ENCODE measurements around the gene SH2D3C. TPM values are rescaled to one million over a fixed set of nuclear protein-coding genes. Genes with fewer than 3 reads are reported as not detected.

The SH2D3C gene
- total RNA-seq, 1 donor from 2014 or later = 0.17 TPM

DNA sequence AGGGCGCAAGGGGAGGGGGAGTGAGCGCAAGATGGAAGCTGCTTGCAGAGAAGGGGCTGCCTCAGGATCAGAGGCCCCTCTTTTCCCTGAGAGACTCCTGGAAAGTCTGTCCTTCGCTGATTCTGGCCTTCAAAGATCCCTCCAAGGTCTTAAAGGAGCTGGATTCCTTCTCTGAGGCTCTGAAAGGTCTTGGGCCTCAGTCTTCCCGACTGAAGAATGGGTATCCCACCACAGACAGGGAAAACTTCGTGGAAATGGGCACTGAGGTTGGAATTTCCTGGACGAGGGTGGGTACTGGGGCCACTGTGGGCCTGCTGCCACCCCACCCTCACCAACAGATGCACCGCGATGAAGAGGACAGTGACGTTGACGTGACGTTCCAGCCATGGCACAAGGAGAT lies 66.1 kb downstream of the SH2D3C start:
- TF ChIP-seq, protein P1, sequence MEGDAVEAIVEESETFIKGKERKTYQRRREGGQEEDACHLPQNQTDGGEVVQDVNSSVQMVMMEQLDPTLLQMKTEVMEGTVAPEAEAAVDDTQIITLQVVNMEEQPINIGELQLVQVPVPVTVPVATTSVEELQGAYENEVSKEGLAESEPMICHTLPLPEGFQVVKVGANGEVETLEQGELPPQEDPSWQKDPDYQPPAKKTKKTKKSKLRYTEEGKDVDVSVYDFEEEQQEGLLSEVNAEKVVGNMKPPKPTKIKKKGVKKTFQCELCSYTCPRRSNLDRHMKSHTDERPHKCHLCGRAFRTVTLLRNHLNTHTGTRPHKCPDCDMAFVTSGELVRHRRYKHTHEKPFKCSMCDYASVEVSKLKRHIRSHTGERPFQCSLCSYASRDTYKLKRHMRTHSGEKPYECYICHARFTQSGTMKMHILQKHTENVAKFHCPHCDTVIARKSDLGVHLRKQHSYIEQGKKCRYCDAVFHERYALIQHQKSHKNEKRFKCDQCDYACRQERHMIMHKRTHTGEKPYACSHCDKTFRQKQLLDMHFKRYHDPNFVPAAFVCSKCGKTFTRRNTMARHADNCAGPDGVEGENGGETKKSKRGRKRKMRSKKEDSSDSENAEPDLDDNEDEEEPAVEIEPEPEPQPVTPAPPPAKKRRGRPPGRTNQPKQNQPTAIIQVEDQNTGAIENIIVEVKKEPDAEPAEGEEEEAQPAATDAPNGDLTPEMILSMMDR (IDR thresholded peaks at IDR 0.05; ENCODE audit: insufficient read depth, low read length, poor library complexity, severe bottlenecking) = no peak
- DNase-seq (ENCODE audit: low read depth) = no peak
- no peaks in the 10 kb centered on the region for H3K36me3 ChIP-seq (ENCODE audit: control insufficient read depth, insufficient read depth, low read length)
- H3K27me3 ChIP-seq (ENCODE audit: control insufficient read depth, insufficient read depth, low read length) = no peaks in the 10 kb centered on the region
- H3K4me3 ChIP-seq (ENCODE audit: low read depth, low read length) = no peak overlapping the region

DNA sequence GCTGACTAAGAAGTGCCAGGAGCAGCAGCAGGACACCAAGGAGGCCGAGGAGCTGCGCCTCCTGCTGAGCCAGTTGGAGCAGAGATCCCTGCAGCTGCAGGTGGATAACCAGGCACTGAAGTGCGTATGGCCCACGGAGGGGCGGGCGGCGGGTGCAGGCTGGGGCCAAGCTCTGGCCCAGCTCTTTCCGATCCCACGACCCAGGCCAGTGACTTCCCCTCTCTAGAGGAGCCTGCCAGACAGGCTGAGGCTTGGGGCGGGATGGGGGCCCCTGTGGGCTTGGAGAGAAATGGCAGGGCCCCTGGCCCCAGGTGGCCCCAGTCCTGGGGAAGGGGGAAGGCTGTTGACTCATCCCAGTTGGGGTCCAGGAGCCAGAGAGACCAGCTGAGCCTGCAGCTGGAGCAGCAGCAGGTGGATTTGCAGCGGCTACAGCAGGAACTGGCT lies 66.6 kb downstream of the SH2D3C start:
- no peak for DNase-seq (ENCODE audit: low read depth)
- TF ChIP-seq, protein P1 (IDR thresholded peaks at IDR 0.05; ENCODE audit: insufficient read depth, low read length, poor library complexity, severe bottlenecking) = no peak
- Histone ChIP-seq H3K27me3 (ENCODE audit: control insufficient read depth, insufficient read depth, low read length) (no peaks in the 10 kb centered on the region), H3K4me3 (ENCODE audit: low read depth, low read length) (no peak overlapping the region), H3K36me3 (ENCODE audit: control insufficient read depth, insufficient read depth, low read length) (no peaks in the 10 kb centered on the region)

DNA sequence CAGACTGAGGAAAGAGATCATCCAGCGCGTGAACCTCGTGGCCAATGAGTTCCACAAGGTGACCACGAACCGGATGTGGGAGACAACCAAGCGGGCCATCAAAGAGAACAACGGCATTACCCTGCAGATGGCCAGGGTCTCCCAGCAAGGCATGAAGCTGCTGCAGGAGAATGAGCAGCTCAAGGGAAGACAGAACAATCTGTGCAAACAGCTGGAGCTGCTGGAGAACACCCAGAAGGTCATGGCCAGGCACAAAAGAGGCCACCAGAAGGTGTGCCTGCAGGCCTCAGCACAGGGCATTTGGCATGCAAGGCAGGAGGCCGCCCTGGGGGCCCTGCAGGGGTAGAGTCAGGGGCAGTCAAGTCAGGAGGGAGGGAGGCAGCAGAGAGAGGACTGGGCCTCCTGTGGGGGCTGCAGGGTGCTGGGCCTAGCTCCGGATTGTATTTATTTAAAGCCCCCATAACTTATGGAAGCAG lies 67.2 kb downstream of the SH2D3C start:
- no peak for DNase-seq (ENCODE audit: low read depth)
- Histone ChIP-seq H3K4me3 (ENCODE audit: low read depth, low read length) (no peak overlapping the region), H3K36me3 (ENCODE audit: control insufficient read depth, insufficient read depth, low read length) (no peaks in the 10 kb centered on the region), H3K27me3 (ENCODE audit: control insufficient read depth, insufficient read depth, low read length) (no peaks in the 10 kb centered on the region)
- TF ChIP-seq, protein P1 (IDR thresholded peaks at IDR 0.05; ENCODE audit: insufficient read depth, low read length, poor library complexity, severe bottlenecking) = no peak

DNA sequence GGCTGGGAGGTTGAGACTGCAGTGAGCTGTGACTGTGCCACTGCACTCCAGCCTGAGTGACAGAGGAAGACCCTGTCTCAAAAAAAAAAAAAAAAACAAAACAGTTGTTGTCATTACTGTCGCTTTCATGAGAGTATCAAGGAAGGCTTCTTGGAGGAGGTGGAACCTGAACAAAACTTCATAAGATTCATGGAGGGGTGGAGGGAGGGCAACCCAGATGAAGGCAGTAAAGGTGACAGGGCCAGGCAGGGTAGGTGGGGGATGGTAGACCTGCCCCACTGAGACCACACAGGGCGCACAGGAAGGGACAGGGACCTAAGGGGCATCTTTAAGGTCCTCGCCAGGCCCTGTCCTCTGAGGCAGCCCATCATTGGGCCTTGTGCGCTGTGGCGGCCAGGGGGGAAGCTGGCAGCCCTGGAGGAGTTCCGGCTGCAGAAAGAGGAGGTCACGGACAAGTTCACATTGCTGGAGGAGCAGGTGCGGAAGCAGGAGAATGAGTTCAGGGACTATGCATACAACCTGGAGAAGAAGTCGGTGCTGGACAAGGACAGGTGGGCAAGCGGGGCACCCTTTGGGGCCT lies 68.2 kb downstream of the SH2D3C start:
- DNase-seq (ENCODE audit: low read depth) = no peak
- TF ChIP-seq, protein P1 (IDR thresholded peaks at IDR 0.05; ENCODE audit: insufficient read depth, low read length, poor library complexity, severe bottlenecking) = no peak
- Histone ChIP-seq H3K27me3 (ENCODE audit: control insufficient read depth, insufficient read depth, low read length) (no peaks in the 10 kb centered on the region), H3K4me3 (ENCODE audit: low read depth, low read length) (no peak overlapping the region), H3K36me3 (ENCODE audit: control insufficient read depth, insufficient read depth, low read length) (no peaks in the 10 kb centered on the region)

DNA sequence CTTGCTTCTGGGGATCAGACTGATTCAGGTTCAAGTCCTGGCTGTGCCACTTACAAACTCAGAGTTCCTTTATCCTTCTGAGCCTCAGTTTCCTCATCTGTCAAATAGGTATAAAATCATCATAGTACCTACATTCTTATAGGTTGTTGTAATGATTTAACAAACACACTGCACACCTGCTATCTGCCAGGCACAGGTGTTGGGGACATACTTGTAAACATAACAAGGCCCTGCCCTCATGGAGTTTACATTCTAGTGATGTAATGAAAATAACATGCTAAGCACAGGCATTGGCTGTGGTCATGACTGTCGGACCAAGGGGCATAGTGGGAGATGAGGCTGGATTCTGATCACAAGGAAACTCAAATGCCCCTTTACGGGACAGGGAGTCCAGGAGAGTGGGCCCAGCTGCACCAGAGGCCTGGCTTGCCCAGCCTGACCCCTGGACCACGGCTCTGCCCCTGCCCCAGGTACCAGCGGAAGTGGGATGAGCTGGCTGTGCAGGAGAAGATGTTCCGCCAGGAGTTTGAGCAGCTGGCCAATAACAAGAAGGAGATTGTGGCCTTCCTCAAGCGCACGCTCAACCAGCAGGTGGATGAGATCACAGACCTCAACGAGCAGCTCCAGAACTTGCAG lies 69.4 kb downstream of the SH2D3C start:
- H3K4me3 ChIP-seq (ENCODE audit: low read depth, low read length) = no peak overlapping the region
- H3K27me3 ChIP-seq (ENCODE audit: control insufficient read depth, insufficient read depth, low read length) = no peaks in the 10 kb centered on the region
- no peaks in the 10 kb centered on the region for H3K36me3 ChIP-seq (ENCODE audit: control insufficient read depth, insufficient read depth, low read length)
- DNase-seq (ENCODE audit: low read depth) = no peak
- TF ChIP-seq, protein P1 (IDR thresholded peaks at IDR 0.05; ENCODE audit: insufficient read depth, low read length, poor library complexity, severe bottlenecking) = no peak
